Stimulated activated CD4-positive, alpha-beta T cell treated with anti-CD3 and anti-CD28 coated beads, Interleukin-1b, Interleukin-23, amount 100 ng/mL, for 24 hours (primary cell): ENCODE measurements around the gene MKRN2.

ENCODE experiments used
- DNase-seq, 4 experiments: peaks; one replicate each; pipeline ENCODE4 v3.0.0-alpha.2; 2020; ENCODE audit warnings: low read depth in 4 of 4, low spot score in 1 of 4

Gene MKRN2

GRCh38 chr3:12549971-12550760 is 6.7 kb upstream of the MKRN2 start:
- DNase-seq, result no peak

GRCh38 chr3:12553921-12554391 is 2.9 kb upstream of the MKRN2 start:
- no peak for DNase-seq

- no peak for DNase-seq
Observed at GRCh38 chr3:12556314-12556689, 585 bp upstream of the MKRN2 start.

- DNase-seq, result no peak
Observed at GRCh38 chr3:12557473-12558100, 700 bp downstream of the MKRN2 start.

GRCh38 chr3:12558706-12559105 is 1.8 kb downstream of the MKRN2 start:
- DNase-seq, result no peak

GRCh38 chr3:12559520-12559919 is 2.6 kb downstream of the MKRN2 start:
- DNase-seq, result no peak

GRCh38 chr3:12560505-12561190 is 3.8 kb downstream of the MKRN2 start:
- no peak for DNase-seq

GRCh38 chr3:12561397-12561796 is 4.5 kb downstream of the MKRN2 start:
- DNase-seq, result no peak

- no peak for DNase-seq
Observed at GRCh38 chr3:12562451-12562850, 5.6 kb downstream of the MKRN2 start.

GRCh38 chr3:12566976-12567375 is 10.1 kb downstream of the MKRN2 start:
- DNase-seq, result no peak

GRCh38 chr3:12568747-12569146 is 11.9 kb downstream of the MKRN2 start:
- no peak for DNase-seq

- no peak for DNase-seq
Observed at GRCh38 chr3:12569836-12570235, 12.9 kb downstream of the MKRN2 start.

GRCh38 chr3:12571986-12572385 is 15.1 kb downstream of the MKRN2 start:
- DNase-seq, result no peak

GRCh38 chr3:12574131-12574530 is 17.2 kb downstream of the MKRN2 start:
- DNase-seq, result no peak

GRCh38 chr3:12574661-12575060 is 17.8 kb downstream of the MKRN2 start:
- DNase-seq, result no peak

GRCh38 chr3:12577379-12577778 is 20.5 kb downstream of the MKRN2 start:
- DNase-seq, result no peak

- DNase-seq, result no peak
Observed at GRCh38 chr3:12578742-12579141, 21.9 kb downstream of the MKRN2 start.

GRCh38 chr3:12579456-12579855 is 22.6 kb downstream of the MKRN2 start:
- DNase-seq, result no peak

GRCh38 chr3:12579905-12580304 is 23.0 kb downstream of the MKRN2 start:
- no peak for DNase-seq

- no peak for DNase-seq
Observed at GRCh38 chr3:12582730-12583129, 25.8 kb downstream of the MKRN2 start.

- no peak for DNase-seq
Observed at GRCh38 chr3:12583280-12583679, 26.4 kb downstream of the MKRN2 start.

- no peak for DNase-seq
Observed at GRCh38 chr3:12584083-12584482, 27.2 kb downstream of the MKRN2 start.
